Fibroblast of mammary gland (primary cell): ENCODE data around the gene ZNF473.

Source experiments
- DNase-seq: peaks from one replicate; pipeline ENCODE4 v3.0.0-alpha.2; 2010; ENCODE audit warnings: low read depth
- H3K4me3 ChIP-seq: 2 replicates; pipeline ENCODE4 v1.5.1; 2011; ENCODE audit warnings: low read depth, mild to moderate bottlenecking, low read length, moderate library complexity; ENCODE audit not compliant: control insufficient read depth
- CTCF ChIP-seq: conservative IDR thresholded peaks from 2 replicates; pipeline ENCODE4 v1.5.1; 2011; ENCODE audit warnings: low read depth, low read length, inconsistent platforms; ENCODE audit not compliant: control insufficient read depth, insufficient read depth

Gene ZNF473

GRCh38 chr19:50002386-50002960 is 23.3 kb upstream of the ZNF473 start:
- no peak overlapping the region for H3K4me3 ChIP-seq
- no peak for DNase-seq
- no peak for TF ChIP-seq CTCF

GRCh38 chr19:50003254-50003788 is 22.5 kb upstream of the ZNF473 start:
- no peak overlapping the region for H3K4me3 ChIP-seq
- no peak for TF ChIP-seq CTCF
- DNase-seq = no peak

GRCh38 chr19:50003810-50004419 is 21.9 kb upstream of the ZNF473 start:
- DNase-seq = peak; percentile 80
- TF ChIP-seq CTCF = no peak
- no peak overlapping the region for H3K4me3 ChIP-seq

- TF ChIP-seq CTCF = no peak
- DNase-seq = no peak
- H3K4me3 ChIP-seq = no peak overlapping the region
Measured at GRCh38 chr19:50005428-50005827, 20.4 kb upstream of the ZNF473 start.

GRCh38 chr19:50007170-50007569 is 18.6 kb upstream of the ZNF473 start:
- TF ChIP-seq CTCF = no peak
- H3K4me3 ChIP-seq = no peak overlapping the region

GRCh38 chr19:50007947-50008346 is 17.9 kb upstream of the ZNF473 start:
- no peak overlapping the region for H3K4me3 ChIP-seq
- no peak for TF ChIP-seq CTCF
- DNase-seq = no peak

More at GRCh38 chr19:50007170-50007569, 18.6 kb upstream of the ZNF473 start:
- no peak for DNase-seq
